ENCODE measurements around the gene GYG2. TPM values are rescaled to one million over a fixed set of nuclear protein-coding genes. Genes with fewer than 3 reads are reported as not detected.

Gene GYG2
- total and polyA plus RNA-seq, 2 donors (not counting 3 experiments of a cell fraction or from before 2014, with no cell fraction given), result 0.12 to 0.22 TPM

DNA sequence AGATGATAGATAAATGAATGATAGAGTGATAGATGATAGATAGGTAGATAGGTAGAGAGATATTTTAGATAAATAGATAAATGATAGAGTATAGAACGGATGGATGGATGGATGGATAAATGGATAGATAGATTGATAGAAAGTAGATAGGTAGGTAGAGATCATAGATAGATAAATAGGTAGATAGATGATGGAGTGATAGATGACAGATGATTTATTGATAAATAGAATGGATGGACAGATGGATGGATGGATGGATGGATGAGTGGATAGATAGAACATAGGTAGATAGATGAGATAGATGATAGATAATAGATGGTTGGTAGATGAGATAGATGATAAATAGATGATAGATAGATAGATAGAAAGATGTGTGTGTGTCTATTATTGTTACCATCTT lies 50.9 kb downstream of the GYG2 start:
- intact Hi-C loops (cut with micrococcal nuclease) (loop anchor here (5.0 to 10.0 kb wide), 2 partner anchors 158 to 755 kb away; no protein-coding TSS in a partner anchor), dilution Hi-C loops (cut with MboI; ENCODE audit: extremely low pct_ligation_motif_present, low sequenced_read_pairs) (no loop called here)
- no peaks in the 10 kb centered on the region for H3K79me2 ChIP-seq (ENCODE audit: control insufficient read depth, insufficient read depth, low read length)
- H3K9ac ChIP-seq (replicated peaks; ENCODE audit: extremely low read depth, insufficient read depth, low read length), result no peak overlapping the region
- no peak overlapping the region for H3K4me3 ChIP-seq (replicated peaks in 1 of 3; ENCODE audit: insufficient read depth in 1 of 3, low read depth in 1 of 3, low read length in 3 of 3)
- POLR2A ChIA-PET, result no interaction called here
- H2AFZ ChIP-seq (ENCODE audit: low read depth, low read length), result no peak overlapping the region
- no peaks in the 10 kb centered on the region for H3K36me3 ChIP-seq (ENCODE audit: control insufficient read depth in 2 of 2, extremely low read depth in 1 of 2, insufficient read depth in 2 of 2, low read length in 2 of 2)
- H3K27me3 ChIP-seq (ENCODE audit: control insufficient read depth in 2 of 2, insufficient read depth in 2 of 2, low read length in 2 of 2), result no peaks in the 10 kb centered on the region
- CTCF ChIA-PET, result no interaction called here
- no peak for DNase-seq (ENCODE audit: low read depth, low spot score)
- H3K27ac ChIP-seq (ENCODE audit: insufficient read depth, low read depth, low read length), result no peak overlapping the region
- H3K4me1 ChIP-seq (ENCODE audit: control insufficient read depth, extremely low read depth, insufficient read depth, low read length), result no peaks in the 10 kb centered on the region
- H4K20me1 ChIP-seq (replicated peaks; ENCODE audit: control insufficient read depth, extremely low read depth, insufficient read depth, low read length), result no peaks in the 10 kb centered on the region
- H3K4me2 ChIP-seq (ENCODE audit: insufficient read depth, low read length), result no peak overlapping the region
- TF ChIP-seq GATA2 (IDR thresholded peaks at IDR 0.05; ENCODE audit: insufficient read depth, insufficient read length, low read depth, low read length) (no peak), POLR2A (IDR thresholded peaks at IDR 0.05; ENCODE audit: low read depth, low read length) (no peak), POLR2AphosphoS5 (IDR thresholded peaks at IDR 0.05; ENCODE audit: insufficient read depth, low read depth, low read length) (no peak), MAX (IDR thresholded peaks at IDR 0.05; ENCODE audit: insufficient read depth, insufficient read length) (no peak), EZH2 (IDR thresholded peaks at IDR 0.05; ENCODE audit: borderline replicate concordance, low read depth, low read length, severe bottlenecking) (no peak), JUN (IDR thresholded peaks at IDR 0.05; ENCODE audit: borderline replicate concordance, insufficient read depth, insufficient read length, low read depth) (no peak), MYC (IDR thresholded peaks at IDR 0.05; ENCODE audit: low read depth, low read length) (no peak), FOS (IDR thresholded peaks at IDR 0.05; ENCODE audit: borderline replicate concordance, insufficient read depth, low read length) (no peak)
- H3K9me1 ChIP-seq (replicated peaks; ENCODE audit: control insufficient read depth, extremely low read depth, insufficient read depth, low read length), result no peaks in the 10 kb centered on the region
- no TSS peak for BruUV-seq (replicated peaks)
- FAIRE-seq, result no peak
- H3K9me3 ChIP-seq (replicated peaks; ENCODE audit: control insufficient read depth, insufficient read depth, low read length), result no peaks in the 10 kb centered on the region

- Histone ChIP-seq H3K79me2 (ENCODE audit: control insufficient read depth, insufficient read depth, low read length) (no peaks in the 10 kb centered on the region), H3K4me1 (ENCODE audit: control insufficient read depth, extremely low read depth, insufficient read depth, low read length) (no peaks in the 10 kb centered on the region), H3K9me3 (replicated peaks; ENCODE audit: control insufficient read depth, insufficient read depth, low read length) (no peaks in the 10 kb centered on the region), H3K4me3 (replicated peaks in 1 of 3; ENCODE audit: insufficient read depth in 1 of 3, low read depth in 1 of 3, low read length in 3 of 3) (no peak overlapping the region), H3K27ac (ENCODE audit: insufficient read depth, low read depth, low read length) (no peak overlapping the region), H3K9me1 (replicated peaks; ENCODE audit: control insufficient read depth, extremely low read depth, insufficient read depth, low read length) (no peaks in the 10 kb centered on the region), H4K20me1 (replicated peaks; ENCODE audit: control insufficient read depth, extremely low read depth, insufficient read depth, low read length) (no peaks in the 10 kb centered on the region), H3K27me3 (ENCODE audit: control insufficient read depth in 2 of 2, insufficient read depth in 2 of 2, low read length in 2 of 2) (no peaks in the 10 kb centered on the region), H3K36me3 (ENCODE audit: control insufficient read depth in 2 of 2, extremely low read depth in 1 of 2, insufficient read depth in 2 of 2, low read length in 2 of 2) (no peaks in the 10 kb centered on the region), H3K4me2 (ENCODE audit: insufficient read depth, low read length) (no peak overlapping the region), H2AFZ (ENCODE audit: low read depth, low read length) (no peak overlapping the region), H3K9ac (replicated peaks; ENCODE audit: extremely low read depth, insufficient read depth, low read length) (no peak overlapping the region)
- intact Hi-C loops (cut with micrococcal nuclease), result loop anchor here (10.0 kb wide), 1 partner anchor 751 kb away; no protein-coding TSS in a partner anchor
- dilution Hi-C loops (cut with MboI; ENCODE audit: extremely low pct_ligation_motif_present, low sequenced_read_pairs), result no loop called here
- DNase-seq (ENCODE audit: low read depth, low spot score) (no peak), FAIRE-seq (no peak)
- ChIA-PET CTCF (no interaction called here), POLR2A (no interaction called here)
- no TSS peak for BruUV-seq (replicated peaks)
- TF ChIP-seq GATA2 (IDR thresholded peaks at IDR 0.05; ENCODE audit: insufficient read depth, insufficient read length, low read depth, low read length), result no peak
- no peak for TF ChIP-seq MYC (IDR thresholded peaks at IDR 0.05; ENCODE audit: low read depth, low read length)
- no peak for TF ChIP-seq EZH2 (IDR thresholded peaks at IDR 0.05; ENCODE audit: borderline replicate concordance, low read depth, low read length, severe bottlenecking)
- no peak for TF ChIP-seq CTCF (IDR thresholded peaks at IDR 0.05; ENCODE audit: extremely low read depth in 1 of 2, insufficient read depth in 1 of 2, low read depth in 1 of 2, low read length in 2 of 2)
- no peak for TF ChIP-seq POLR2AphosphoS5 (IDR thresholded peaks at IDR 0.05; ENCODE audit: insufficient read depth, low read depth, low read length)
- no peak for TF ChIP-seq FOS (IDR thresholded peaks at IDR 0.05; ENCODE audit: borderline replicate concordance, insufficient read depth, low read length)
- no peak for TF ChIP-seq MAX (IDR thresholded peaks at IDR 0.05; ENCODE audit: insufficient read depth, insufficient read length)
- no peak for TF ChIP-seq POLR2A (IDR thresholded peaks at IDR 0.05; ENCODE audit: low read depth, low read length)
- TF ChIP-seq JUN (IDR thresholded peaks at IDR 0.05; ENCODE audit: borderline replicate concordance, insufficient read depth, insufficient read length, low read depth), result no peak
Observed at GRCh38 chrX:2883770-2884169, 55.0 kb downstream of the GYG2 start.
